ENCODE measurements around the gene BCL7A. TPM values are rescaled to one million over a fixed set of nuclear protein-coding genes. Genes with fewer than 3 reads are reported as not detected.

Gene BCL7A
- total RNA-seq, 4 donors from 2014 or later = 2.8 to 4.9 (median 3.4) TPM

GRCh38 chr12:122093098-122093883 lies 71.6 kb downstream of the BCL7A start:
- no peak for ATAC-seq (ENCODE audit: low FRiP score)
- DNase-seq (ENCODE audit: low spot score) = no peak
- TF ChIP-seq CTCF (IDR thresholded peaks at IDR 0.05) = no peak

- no peak for ATAC-seq (ENCODE audit: low FRiP score)
- TF ChIP-seq CTCF (IDR thresholded peaks at IDR 0.05) = no peak
- no peak for DNase-seq (ENCODE audit: low spot score)
Observed at GRCh38 chr12:122094137-122094734, 72.6 kb downstream of the BCL7A start.

- DNase-seq (ENCODE audit: low spot score) = no peak
- no peak for TF ChIP-seq CTCF (IDR thresholded peaks at IDR 0.05)
- ATAC-seq (ENCODE audit: low FRiP score) = no peak
Observed at GRCh38 chr12:122094735-122095631, 73.3 kb downstream of the BCL7A start.

GRCh38 chr12:122096014-122096413 lies 74.3 kb downstream of the BCL7A start:
- TF ChIP-seq CTCF (IDR thresholded peaks at IDR 0.05) = no peak
- no peak for ATAC-seq (ENCODE audit: low FRiP score)
- no peak for DNase-seq (ENCODE audit: low spot score)

DNA sequence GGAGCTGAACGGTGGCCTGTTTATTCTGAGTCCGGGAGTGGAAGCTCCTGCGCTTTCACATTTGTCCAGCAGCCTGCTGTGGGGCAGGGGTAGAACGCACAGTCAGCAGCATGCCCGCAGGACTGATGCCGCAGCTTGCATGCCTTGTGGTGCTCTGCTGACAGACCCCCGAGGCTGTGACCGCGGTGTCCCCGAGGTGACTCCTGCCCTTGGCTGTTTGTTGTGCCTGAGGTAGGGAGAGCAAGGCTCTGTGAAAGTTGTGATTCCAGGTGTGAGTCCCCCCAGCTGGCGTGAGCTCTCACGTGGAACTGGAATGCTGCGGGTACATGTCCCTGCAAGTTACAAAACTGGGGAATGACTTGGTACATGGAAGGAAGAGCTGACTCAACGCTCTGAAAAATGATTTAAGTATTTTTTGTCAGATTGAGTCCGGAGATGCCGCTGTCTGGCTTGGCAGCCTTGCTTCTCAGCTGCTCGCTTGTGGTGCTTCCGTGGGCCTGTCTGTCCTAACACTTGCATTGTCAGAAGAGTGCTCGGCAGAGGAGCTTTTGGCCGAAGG lies 75.0 kb downstream of the BCL7A start:
- no peak for DNase-seq (ENCODE audit: low spot score)

GRCh38 chr12:122097584-122097926 lies 75.9 kb downstream of the BCL7A start:
- TF ChIP-seq CTCF (IDR thresholded peaks at IDR 0.05) = no peak
- DNase-seq (ENCODE audit: low spot score) (no peak), ATAC-seq (ENCODE audit: low FRiP score) (no peak)

More for the DNA sequence above, 75.0 kb downstream of the BCL7A start:
- TF ChIP-seq CTCF (IDR thresholded peaks at IDR 0.05) = no peak
- ATAC-seq (ENCODE audit: low FRiP score) = no peak

Measured in omental fat pad (tissue), 4 donors.